ENCODE results near the gene DNAH3. TPM values are rescaled to one million over a fixed set of nuclear protein-coding genes. Genes with fewer than 3 reads are reported as not detected.
A peak's percentile ranks its signal among the peaks of the same experiment; 100 is the strongest.

The DNAH3 gene
- total and polyA plus RNA-seq, 2 of the 13 experiments (the other 11 are each of a cell fraction or from before 2014, with no cell fraction given) = 0.07 to 0.08 TPM

DNA sequence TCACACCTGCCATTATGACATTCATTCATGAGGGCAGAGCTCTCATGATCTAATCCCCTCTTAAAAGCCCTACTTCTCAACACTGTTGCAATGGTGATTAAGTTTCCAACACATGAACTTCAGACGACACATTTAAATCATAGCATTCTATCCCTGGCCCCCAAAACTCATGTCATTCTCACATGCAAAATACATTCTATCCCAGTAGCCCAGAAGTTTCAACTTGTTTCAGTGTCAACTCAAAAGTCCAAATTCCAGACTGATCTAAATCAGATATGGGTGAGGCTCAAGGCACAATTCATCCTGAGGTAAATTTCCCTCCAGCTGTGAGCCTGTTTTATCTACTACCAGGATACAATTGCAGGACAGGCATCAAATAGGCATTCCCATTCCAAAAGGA, 224.9 kb downstream of the DNAH3 start (continued):
- no peak for TF ChIP-seq ZNF670 (CRISPR knock-in tag; IDR thresholded peaks at IDR 0.05; ENCODE audit: borderline replicate concordance)
- TF ChIP-seq ARID2 (CRISPR knock-in tag; IDR thresholded peaks at IDR 0.05; ENCODE audit: borderline replicate concordance) = no peak
- TF ChIP-seq TOE1 (CRISPR knock-in tag; IDR thresholded peaks at IDR 0.05) = no peak
- TF ChIP-seq ZMYM3 (CRISPR knock-in tag; IDR thresholded peaks at IDR 0.05) = 0 out of 2 replicates have a peak, but pooled peaks have one; percentile 7
- TF ChIP-seq AHR (CRISPR knock-in tag; IDR thresholded peaks at IDR 0.05) = no peak
- no peak for TF ChIP-seq MBD4 (IDR thresholded peaks at IDR 0.05; ENCODE audit: borderline replicate concordance, low read length)
- TF ChIP-seq, protein P1, sequence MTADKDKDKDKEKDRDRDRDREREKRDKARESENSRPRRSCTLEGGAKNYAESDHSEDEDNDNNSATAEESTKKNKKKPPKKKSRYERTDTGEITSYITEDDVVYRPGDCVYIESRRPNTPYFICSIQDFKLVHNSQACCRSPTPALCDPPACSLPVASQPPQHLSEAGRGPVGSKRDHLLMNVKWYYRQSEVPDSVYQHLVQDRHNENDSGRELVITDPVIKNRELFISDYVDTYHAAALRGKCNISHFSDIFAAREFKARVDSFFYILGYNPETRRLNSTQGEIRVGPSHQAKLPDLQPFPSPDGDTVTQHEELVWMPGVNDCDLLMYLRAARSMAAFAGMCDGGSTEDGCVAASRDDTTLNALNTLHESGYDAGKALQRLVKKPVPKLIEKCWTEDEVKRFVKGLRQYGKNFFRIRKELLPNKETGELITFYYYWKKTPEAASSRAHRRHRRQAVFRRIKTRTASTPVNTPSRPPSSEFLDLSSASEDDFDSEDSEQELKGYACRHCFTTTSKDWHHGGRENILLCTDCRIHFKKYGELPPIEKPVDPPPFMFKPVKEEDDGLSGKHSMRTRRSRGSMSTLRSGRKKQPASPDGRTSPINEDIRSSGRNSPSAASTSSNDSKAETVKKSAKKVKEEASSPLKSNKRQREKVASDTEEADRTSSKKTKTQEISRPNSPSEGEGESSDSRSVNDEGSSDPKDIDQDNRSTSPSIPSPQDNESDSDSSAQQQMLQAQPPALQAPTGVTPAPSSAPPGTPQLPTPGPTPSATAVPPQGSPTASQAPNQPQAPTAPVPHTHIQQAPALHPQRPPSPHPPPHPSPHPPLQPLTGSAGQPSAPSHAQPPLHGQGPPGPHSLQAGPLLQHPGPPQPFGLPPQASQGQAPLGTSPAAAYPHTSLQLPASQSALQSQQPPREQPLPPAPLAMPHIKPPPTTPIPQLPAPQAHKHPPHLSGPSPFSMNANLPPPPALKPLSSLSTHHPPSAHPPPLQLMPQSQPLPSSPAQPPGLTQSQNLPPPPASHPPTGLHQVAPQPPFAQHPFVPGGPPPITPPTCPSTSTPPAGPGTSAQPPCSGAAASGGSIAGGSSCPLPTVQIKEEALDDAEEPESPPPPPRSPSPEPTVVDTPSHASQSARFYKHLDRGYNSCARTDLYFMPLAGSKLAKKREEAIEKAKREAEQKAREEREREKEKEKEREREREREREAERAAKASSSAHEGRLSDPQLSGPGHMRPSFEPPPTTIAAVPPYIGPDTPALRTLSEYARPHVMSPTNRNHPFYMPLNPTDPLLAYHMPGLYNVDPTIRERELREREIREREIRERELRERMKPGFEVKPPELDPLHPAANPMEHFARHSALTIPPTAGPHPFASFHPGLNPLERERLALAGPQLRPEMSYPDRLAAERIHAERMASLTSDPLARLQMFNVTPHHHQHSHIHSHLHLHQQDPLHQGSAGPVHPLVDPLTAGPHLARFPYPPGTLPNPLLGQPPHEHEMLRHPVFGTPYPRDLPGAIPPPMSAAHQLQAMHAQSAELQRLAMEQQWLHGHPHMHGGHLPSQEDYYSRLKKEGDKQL (CRISPR knock-in tag; IDR thresholded peaks at IDR 0.05; ENCODE audit: low read depth) = no peak
- TF ChIP-seq, protein P2, sequence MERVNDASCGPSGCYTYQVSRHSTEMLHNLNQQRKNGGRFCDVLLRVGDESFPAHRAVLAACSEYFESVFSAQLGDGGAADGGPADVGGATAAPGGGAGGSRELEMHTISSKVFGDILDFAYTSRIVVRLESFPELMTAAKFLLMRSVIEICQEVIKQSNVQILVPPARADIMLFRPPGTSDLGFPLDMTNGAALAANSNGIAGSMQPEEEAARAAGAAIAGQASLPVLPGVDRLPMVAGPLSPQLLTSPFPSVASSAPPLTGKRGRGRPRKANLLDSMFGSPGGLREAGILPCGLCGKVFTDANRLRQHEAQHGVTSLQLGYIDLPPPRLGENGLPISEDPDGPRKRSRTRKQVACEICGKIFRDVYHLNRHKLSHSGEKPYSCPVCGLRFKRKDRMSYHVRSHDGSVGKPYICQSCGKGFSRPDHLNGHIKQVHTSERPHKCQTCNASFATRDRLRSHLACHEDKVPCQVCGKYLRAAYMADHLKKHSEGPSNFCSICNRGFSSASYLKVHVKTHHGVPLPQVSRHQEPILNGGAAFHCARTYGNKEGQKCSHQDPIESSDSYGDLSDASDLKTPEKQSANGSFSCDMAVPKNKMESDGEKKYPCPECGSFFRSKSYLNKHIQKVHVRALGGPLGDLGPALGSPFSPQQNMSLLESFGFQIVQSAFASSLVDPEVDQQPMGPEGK (CRISPR knock-in tag; IDR thresholded peaks at IDR 0.05) = no peak
- TF ChIP-seq KLF11 (CRISPR knock-in tag; IDR thresholded peaks at IDR 0.05) = no peak
- 0 out of 2 replicates have a peak, but pooled peaks have one; percentile 36 for TF ChIP-seq MIXL1 (CRISPR knock-in tag; IDR thresholded peaks at IDR 0.05)
- no peak for TF ChIP-seq NKX3-1 (CRISPR knock-in tag; IDR thresholded peaks at IDR 0.05)
- TF ChIP-seq NR2F1 (CRISPR knock-in tag; IDR thresholded peaks at IDR 0.05) = no peak
- TF ChIP-seq KMT2A (CRISPR knock-in tag; IDR thresholded peaks at IDR 0.05) = no peak
- TF ChIP-seq FOSL2 (CRISPR knock-in tag; IDR thresholded peaks at IDR 0.05) = no peak
- no peak for TF ChIP-seq NR1H2 (CRISPR knock-in tag; IDR thresholded peaks at IDR 0.05; ENCODE audit: borderline replicate concordance, low read depth)
- TF ChIP-seq ZNF331 (CRISPR knock-in tag; IDR thresholded peaks at IDR 0.05) = no peak
- no peak for TF ChIP-seq RXRA (CRISPR knock-in tag; IDR thresholded peaks at IDR 0.05)
- no peak for TF ChIP-seq ELF3 (CRISPR knock-in tag; IDR thresholded peaks at IDR 0.05)
- TF ChIP-seq EP300 (IDR thresholded peaks at IDR 0.05; ENCODE audit: low read depth in 2 of 2, low read length in 2 of 2) = no peak
- no peak for TF ChIP-seq EP300 (CRISPR knock-in tag; IDR thresholded peaks at IDR 0.05; ENCODE audit: borderline replicate concordance)
- TF ChIP-seq PRMT3 (CRISPR knock-in tag; IDR thresholded peaks at IDR 0.05; ENCODE audit: borderline replicate concordance, low read depth) = no peak
- TF ChIP-seq, protein P3, sequence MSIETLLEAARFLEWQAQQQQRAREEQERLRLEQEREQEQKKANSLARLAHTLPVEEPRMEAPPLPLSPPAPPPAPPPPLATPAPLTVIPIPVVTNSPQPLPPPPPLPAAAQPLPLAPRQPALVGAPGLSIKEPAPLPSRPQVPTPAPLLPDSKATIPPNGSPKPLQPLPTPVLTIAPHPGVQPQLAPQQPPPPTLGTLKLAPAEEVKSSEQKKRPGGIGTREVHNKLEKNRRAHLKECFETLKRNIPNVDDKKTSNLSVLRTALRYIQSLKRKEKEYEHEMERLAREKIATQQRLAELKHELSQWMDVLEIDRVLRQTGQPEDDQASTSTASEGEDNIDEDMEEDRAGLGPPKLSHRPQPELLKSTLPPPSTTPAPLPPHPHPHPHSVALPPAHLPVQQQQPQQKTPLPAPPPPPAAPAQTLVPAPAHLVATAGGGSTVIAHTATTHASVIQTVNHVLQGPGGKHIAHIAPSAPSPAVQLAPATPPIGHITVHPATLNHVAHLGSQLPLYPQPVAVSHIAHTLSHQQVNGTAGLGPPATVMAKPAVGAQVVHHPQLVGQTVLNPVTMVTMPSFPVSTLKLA (IDR thresholded peaks at IDR 0.05) = no peak
- no peak for TF ChIP-seq PLRG1 (conservative IDR thresholded peaks at IDR 0.05)
- no peak for TF ChIP-seq SATB2 (CRISPR knock-in tag; IDR thresholded peaks at IDR 0.05)

Measured in HepG2 (cell line).